Measurements from ENCODE around the gene TSEN34.
"Not testable (repeated sequence)": the region's sequence is repeated elsewhere in the genome, so short reads cannot be mapped to it uniquely, and the experiment has no call there.

TSEN34 gene

GRCh38 chr19:54216869-54217268, 25.8 kb downstream of the TSEN34 start:
- Histone ChIP-seq H3K27ac (ENCODE audit: low read depth, low read length) (no peak overlapping the region), H3K36me3 (ENCODE audit: control insufficient read depth, low read length) (no peaks in the 10 kb centered on the region), H3K27me3 (ENCODE audit: control insufficient read depth, low read length) (no peaks in the 10 kb centered on the region), H3K9me3 (ENCODE audit: control insufficient read depth, insufficient read depth, low read length) (no peaks in the 10 kb centered on the region), H3K79me2 (ENCODE audit: control insufficient read depth, low read length) (no peaks in the 10 kb centered on the region), H3K4me2 (ENCODE audit: low read length) (no peak overlapping the region), H3K4me1 (ENCODE audit: control insufficient read depth, low read length) (no peaks in the 10 kb centered on the region), H3F3A (ENCODE audit: control insufficient read depth, insufficient read depth) (no peaks in the 10 kb centered on the region), H3K9me2 (replicated peaks; ENCODE audit: control insufficient read depth, low read length) (no peaks in the 10 kb centered on the region), H3K4me3 (ENCODE audit: low read length) (no peak overlapping the region), H4K20me1 (ENCODE audit: control insufficient read depth, insufficient read depth, low read depth, low read length) (no peaks in the 10 kb centered on the region)
- TF ChIP-seq EZH2phosphoT487 (IDR thresholded peaks at IDR 0.05; ENCODE audit: borderline replicate concordance, low read length) = no peak
- no peak for TF ChIP-seq CTCF (IDR thresholded peaks at IDR 0.05; ENCODE audit: low read depth, low read length, poor library complexity, severe bottlenecking)

- H3K9me3 ChIP-seq (ENCODE audit: control insufficient read depth, insufficient read depth, low read length); H3K4me3 ChIP-seq (ENCODE audit: low read length); H3K27me3 ChIP-seq (ENCODE audit: control insufficient read depth, low read length); H3F3A ChIP-seq (ENCODE audit: control insufficient read depth, insufficient read depth); H3K4me1 ChIP-seq (ENCODE audit: control insufficient read depth, low read length); H3K4me2 ChIP-seq (ENCODE audit: low read length); H3K27ac ChIP-seq (ENCODE audit: low read depth, low read length); H3K9me2 ChIP-seq (replicated peaks; ENCODE audit: control insufficient read depth, low read length); H3K79me2 ChIP-seq (ENCODE audit: control insufficient read depth, low read length); H4K20me1 ChIP-seq (ENCODE audit: control insufficient read depth, insufficient read depth, low read depth, low read length); H3K36me3 ChIP-seq (ENCODE audit: control insufficient read depth, low read length): not testable (repeated sequence)
These were observed 26.6 kb downstream of the TSEN34 start for GRCh38 chr19:54217517-54218247.

GRCh38 chr19:54218259-54218658, 27.2 kb downstream of the TSEN34 start:
- no peak for TF ChIP-seq CTCF (IDR thresholded peaks at IDR 0.05; ENCODE audit: low read depth, low read length, poor library complexity, severe bottlenecking)
- no peak for TF ChIP-seq EZH2phosphoT487 (IDR thresholded peaks at IDR 0.05; ENCODE audit: borderline replicate concordance, low read length)
- Histone ChIP-seq H3K4me3 (ENCODE audit: low read length) (no peak overlapping the region), H3K4me2 (ENCODE audit: low read length) (no peak overlapping the region), H3K27me3 (ENCODE audit: control insufficient read depth, low read length) (peaks cover 3% of the 10 kb centered on the region), H4K20me1 (ENCODE audit: control insufficient read depth, insufficient read depth, low read depth, low read length) (no peaks in the 10 kb centered on the region), H3K4me1 (ENCODE audit: control insufficient read depth, low read length) (no peaks in the 10 kb centered on the region), H3K9me3 (ENCODE audit: control insufficient read depth, insufficient read depth, low read length) (no peaks in the 10 kb centered on the region), H3K79me2 (ENCODE audit: control insufficient read depth, low read length) (no peaks in the 10 kb centered on the region), H3K27ac (ENCODE audit: low read depth, low read length) (no peak overlapping the region), H3K36me3 (ENCODE audit: control insufficient read depth, low read length) (no peaks in the 10 kb centered on the region), H3F3A (ENCODE audit: control insufficient read depth, insufficient read depth) (no peaks in the 10 kb centered on the region), H3K9me2 (replicated peaks; ENCODE audit: control insufficient read depth, low read length) (no peaks in the 10 kb centered on the region)

GRCh38 chr19:54218960-54219661, 28.0 kb downstream of the TSEN34 start:
- H3K36me3 ChIP-seq (ENCODE audit: control insufficient read depth, low read length) = no peaks in the 10 kb centered on the region
- no peaks in the 10 kb centered on the region for H3K4me1 ChIP-seq (ENCODE audit: control insufficient read depth, low read length)
- no peak overlapping the region for H3K4me2 ChIP-seq (ENCODE audit: low read length)
- no peaks in the 10 kb centered on the region for H3K9me3 ChIP-seq (ENCODE audit: control insufficient read depth, insufficient read depth, low read length)
- no peaks in the 10 kb centered on the region for H4K20me1 ChIP-seq (ENCODE audit: control insufficient read depth, insufficient read depth, low read depth, low read length)
- no peaks in the 10 kb centered on the region for H3K79me2 ChIP-seq (ENCODE audit: control insufficient read depth, low read length)
- peaks cover 4% of the 10 kb centered on the region for H3K27me3 ChIP-seq (ENCODE audit: control insufficient read depth, low read length)
- no peak overlapping the region for H3K4me3 ChIP-seq (ENCODE audit: low read length)
- no peak overlapping the region for H3K27ac ChIP-seq (ENCODE audit: low read depth, low read length)
- H3F3A ChIP-seq (ENCODE audit: control insufficient read depth, insufficient read depth) = no peaks in the 10 kb centered on the region
- TF ChIP-seq EZH2phosphoT487 (IDR thresholded peaks at IDR 0.05; ENCODE audit: borderline replicate concordance, low read length) (no peak), CTCF (IDR thresholded peaks at IDR 0.05; ENCODE audit: low read depth, low read length, poor library complexity, severe bottlenecking) (no peak)
- no peaks in the 10 kb centered on the region for H3K9me2 ChIP-seq (replicated peaks; ENCODE audit: control insufficient read depth, low read length)

- not testable (repeated sequence) for H3K79me2 ChIP-seq (ENCODE audit: control insufficient read depth, low read length); H3K27ac ChIP-seq (ENCODE audit: low read depth, low read length); H4K20me1 ChIP-seq (ENCODE audit: control insufficient read depth, insufficient read depth, low read depth, low read length); H3K27me3 ChIP-seq (ENCODE audit: control insufficient read depth, low read length); H3K36me3 ChIP-seq (ENCODE audit: control insufficient read depth, low read length); H3K4me2 ChIP-seq (ENCODE audit: low read length); H3F3A ChIP-seq (ENCODE audit: control insufficient read depth, insufficient read depth); H3K9me2 ChIP-seq (replicated peaks; ENCODE audit: control insufficient read depth, low read length); H3K4me3 ChIP-seq (ENCODE audit: low read length); H3K9me3 ChIP-seq (ENCODE audit: control insufficient read depth, insufficient read depth, low read length); H3K4me1 ChIP-seq (ENCODE audit: control insufficient read depth, low read length)
These were observed 28.6 kb downstream of the TSEN34 start for GRCh38 chr19:54219702-54220101.
